ENCODE results near the gene PODN.

The PODN gene

GRCh38 chr1:53073868-53074311, 11.9 kb downstream of the PODN start:
- TF ChIP-seq FOXA1 (IDR thresholded peaks at IDR 0.05), result no peak
- TF ChIP-seq ARNT (IDR thresholded peaks at IDR 0.05), result no peak
- TF ChIP-seq HDGF (IDR thresholded peaks at IDR 0.05; ENCODE audit: borderline replicate concordance), result no peak
- TF ChIP-seq NFRKB (IDR thresholded peaks at IDR 0.05), result no peak
- no peak for TF ChIP-seq ZNF384 (IDR thresholded peaks at IDR 0.05)
- TF ChIP-seq CTBP1 (IDR thresholded peaks at IDR 0.05; ENCODE audit: borderline replicate concordance), result no peak
- TF ChIP-seq PKNOX1 (IDR thresholded peaks at IDR 0.05), result no peak

GRCh38 chr1:53074313-53075154, 12.5 kb downstream of the PODN start:
- TF ChIP-seq TARDBP (IDR thresholded peaks at IDR 0.05) (no peak), FOXA1 (IDR thresholded peaks at IDR 0.05) (no peak), SUZ12 (IDR thresholded peaks at IDR 0.05) (no peak), ZNF384 (IDR thresholded peaks at IDR 0.05) (no peak), FOXM1 (IDR thresholded peaks at IDR 0.05; ENCODE audit: borderline replicate concordance) (no peak), HDGF (IDR thresholded peaks at IDR 0.05; ENCODE audit: borderline replicate concordance) (no peak), PKNOX1 (IDR thresholded peaks at IDR 0.05) (no peak), SP1 (IDR thresholded peaks at IDR 0.05) (no peak), ELF4 (IDR thresholded peaks at IDR 0.05) (no peak), ARNT (IDR thresholded peaks at IDR 0.05) (no peak), FOXK2 (IDR thresholded peaks at IDR 0.05) (no peak), L3MBTL2 (conservative IDR thresholded peaks at IDR 0.05) (no peak), NFRKB (IDR thresholded peaks at IDR 0.05) (no peak), BHLHE40 (IDR thresholded peaks at IDR 0.05; ENCODE audit: borderline replicate concordance) (no peak), CTBP1 (IDR thresholded peaks at IDR 0.05; ENCODE audit: borderline replicate concordance) (no peak), LEF1 (IDR thresholded peaks at IDR 0.05; ENCODE audit: borderline replicate concordance) (no peak)
- ChIA-PET POLR2A (interaction anchor here (0.6 kb wide), 1 partner anchor 193 kb away, joined by 3 read pairs; no protein-coding TSS in a partner anchor), CTCF (no interaction called here)
- DNase-seq (ENCODE audit: extremely low spot score), result no peak

More at GRCh38 chr1:53073868-53074311, 11.9 kb downstream of the PODN start:
- POLR2A ChIA-PET, result no interaction called here
- CTCF ChIA-PET, result no interaction called here
- no peak for DNase-seq (ENCODE audit: extremely low spot score)

GRCh38 chr1:53075206-53075605, 13.2 kb downstream of the PODN start:
- TF ChIP-seq L3MBTL2 (conservative IDR thresholded peaks at IDR 0.05) (no peak), SUZ12 (IDR thresholded peaks at IDR 0.05) (no peak), HDGF (IDR thresholded peaks at IDR 0.05; ENCODE audit: borderline replicate concordance) (no peak), ARNT (IDR thresholded peaks at IDR 0.05) (no peak), CTBP1 (IDR thresholded peaks at IDR 0.05; ENCODE audit: borderline replicate concordance) (no peak), FOXA1 (IDR thresholded peaks at IDR 0.05) (no peak), FOXM1 (IDR thresholded peaks at IDR 0.05; ENCODE audit: borderline replicate concordance) (no peak), LEF1 (IDR thresholded peaks at IDR 0.05; ENCODE audit: borderline replicate concordance) (no peak), ZNF384 (IDR thresholded peaks at IDR 0.05) (no peak), SP1 (IDR thresholded peaks at IDR 0.05) (no peak), BHLHE40 (IDR thresholded peaks at IDR 0.05; ENCODE audit: borderline replicate concordance) (no peak), PKNOX1 (IDR thresholded peaks at IDR 0.05) (no peak), NFRKB (IDR thresholded peaks at IDR 0.05) (no peak), FOXK2 (IDR thresholded peaks at IDR 0.05) (no peak), ELF4 (IDR thresholded peaks at IDR 0.05) (no peak), TARDBP (IDR thresholded peaks at IDR 0.05) (no peak)
- ChIA-PET CTCF (no interaction called here), POLR2A (interaction anchor here (1.5 kb wide), 1 partner anchor 121 kb away, joined by 3 read pairs; the partner anchor contains the start of gene CPT2)
- no peak for DNase-seq (ENCODE audit: extremely low spot score)

GRCh38 chr1:53075761-53076163, 13.7 kb downstream of the PODN start:
- no peak for DNase-seq (ENCODE audit: extremely low spot score)
- CTCF ChIA-PET, result no interaction called here
- no peak for TF ChIP-seq SUZ12 (IDR thresholded peaks at IDR 0.05)
- TF ChIP-seq LEF1 (IDR thresholded peaks at IDR 0.05; ENCODE audit: borderline replicate concordance), result no peak
- TF ChIP-seq BHLHE40 (IDR thresholded peaks at IDR 0.05; ENCODE audit: borderline replicate concordance), result no peak
- no peak for TF ChIP-seq NFRKB (IDR thresholded peaks at IDR 0.05)
- TF ChIP-seq FOXK2 (IDR thresholded peaks at IDR 0.05), result no peak
- no peak for TF ChIP-seq ZNF384 (IDR thresholded peaks at IDR 0.05)
- TF ChIP-seq SP1 (IDR thresholded peaks at IDR 0.05), result no peak
- no peak for TF ChIP-seq ELF4 (IDR thresholded peaks at IDR 0.05)
- POLR2A ChIA-PET, result interaction anchor here (1.5 kb wide), 1 partner anchor 120 kb away, joined by 3 read pairs; the partner anchor contains the start of gene CPT2

GRCh38 chr1:53076165-53076564, 14.2 kb downstream of the PODN start:
- no peak for DNase-seq (ENCODE audit: extremely low spot score)
- TF ChIP-seq LEF1 (IDR thresholded peaks at IDR 0.05; ENCODE audit: borderline replicate concordance), result no peak
- no peak for TF ChIP-seq PKNOX1 (IDR thresholded peaks at IDR 0.05)
- TF ChIP-seq L3MBTL2 (conservative IDR thresholded peaks at IDR 0.05), result no peak
- TF ChIP-seq BHLHE40 (IDR thresholded peaks at IDR 0.05; ENCODE audit: borderline replicate concordance), result no peak
- TF ChIP-seq SP1 (IDR thresholded peaks at IDR 0.05), result no peak
- CTCF ChIA-PET, result no interaction called here
- POLR2A ChIA-PET, result interaction anchor here (1.5 kb wide), 1 partner anchor 120 kb away, joined by 3 read pairs; the partner anchor contains the start of gene CPT2
